Endothelial cell of umbilical vein (primary cell): ENCODE data around the gene CD72.

Experiments
- EZH2 ChIP-seq: IDR thresholded peaks from 2 replicates; pipeline ENCODE4 v1.6.1; 2012; ENCODE audit warnings: borderline replicate concordance, low read depth, mild to moderate bottlenecking, moderate library complexity, low read length, inconsistent platforms; ENCODE audit not compliant: severe bottlenecking
- GATA2 ChIP-seq: IDR thresholded peaks from 2 replicates; pipeline ENCODE4 v1.7.0; 2011; ENCODE audit warnings: low read depth, mild to moderate bottlenecking, moderate library complexity, mixed read lengths, low read length; ENCODE audit not compliant: insufficient read length, insufficient read depth
- POLR2A ChIP-seq: IDR thresholded peaks from 2 replicates; pipeline ENCODE4 v1.6.1; 2012; ENCODE audit warnings: low read depth, mild to moderate bottlenecking, control low read depth, low read length
- POLR2AphosphoS5 ChIP-seq: IDR thresholded peaks from 2 replicates; pipeline ENCODE4 v1.6.1; 2012; ENCODE audit warnings: low read depth, mild to moderate bottlenecking, control low read depth, low read length, moderate library complexity; ENCODE audit not compliant: insufficient read depth
- TF ChIP-seq, protein P1 (sequence below), 2 donors: IDR thresholded peaks; 1 replicate in 1 of 2; 2 replicates in 1 of 2; pipeline ENCODE4 v1.5.1; 2011; ENCODE audit warnings: low read length in 2 of 2, mild to moderate bottlenecking in 2 of 2, moderate library complexity in 2 of 2, control low read depth in 1 of 2, inconsistent platforms in 1 of 2, low read depth in 1 of 2; ENCODE audit not compliant: insufficient read depth in 1 of 2; ENCODE audit errors: extremely low read depth in 1 of 2

DNA sequence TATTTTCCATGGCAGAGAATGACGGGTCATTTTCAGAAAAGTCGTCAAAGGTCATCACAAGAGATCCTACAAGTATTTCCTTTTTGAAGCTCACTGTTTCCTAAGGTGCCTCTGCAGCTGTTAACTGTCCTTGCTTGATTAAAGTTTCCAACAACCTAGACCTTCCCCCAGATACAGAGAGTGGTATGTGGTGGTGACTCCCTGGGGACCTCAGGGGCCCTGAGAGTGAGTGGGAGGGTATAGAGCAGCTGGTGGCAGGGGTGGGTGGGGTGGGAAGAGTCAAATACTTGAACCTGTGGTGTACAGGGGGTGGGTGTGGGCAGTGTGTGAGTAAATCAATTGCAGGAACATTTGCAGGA, 1.6 kb upstream of the CD72 start:
- TF ChIP-seq, protein P1, sequence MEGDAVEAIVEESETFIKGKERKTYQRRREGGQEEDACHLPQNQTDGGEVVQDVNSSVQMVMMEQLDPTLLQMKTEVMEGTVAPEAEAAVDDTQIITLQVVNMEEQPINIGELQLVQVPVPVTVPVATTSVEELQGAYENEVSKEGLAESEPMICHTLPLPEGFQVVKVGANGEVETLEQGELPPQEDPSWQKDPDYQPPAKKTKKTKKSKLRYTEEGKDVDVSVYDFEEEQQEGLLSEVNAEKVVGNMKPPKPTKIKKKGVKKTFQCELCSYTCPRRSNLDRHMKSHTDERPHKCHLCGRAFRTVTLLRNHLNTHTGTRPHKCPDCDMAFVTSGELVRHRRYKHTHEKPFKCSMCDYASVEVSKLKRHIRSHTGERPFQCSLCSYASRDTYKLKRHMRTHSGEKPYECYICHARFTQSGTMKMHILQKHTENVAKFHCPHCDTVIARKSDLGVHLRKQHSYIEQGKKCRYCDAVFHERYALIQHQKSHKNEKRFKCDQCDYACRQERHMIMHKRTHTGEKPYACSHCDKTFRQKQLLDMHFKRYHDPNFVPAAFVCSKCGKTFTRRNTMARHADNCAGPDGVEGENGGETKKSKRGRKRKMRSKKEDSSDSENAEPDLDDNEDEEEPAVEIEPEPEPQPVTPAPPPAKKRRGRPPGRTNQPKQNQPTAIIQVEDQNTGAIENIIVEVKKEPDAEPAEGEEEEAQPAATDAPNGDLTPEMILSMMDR (IDR thresholded peaks at IDR 0.05; ENCODE audit: extremely low read depth in 1 of 2, insufficient read depth in 1 of 2, low read depth in 1 of 2, low read length in 2 of 2) = no peak
- no peak for TF ChIP-seq POLR2A
- TF ChIP-seq GATA2 = no peak
- TF ChIP-seq POLR2AphosphoS5 = no peak
- no peak for TF ChIP-seq EZH2
